GM19455 (cell line): ENCODE measurements around the gene FEV.

Experiments
- ATAC-seq: cut with Tn5 transposase; IDR thresholded peaks from one replicate; pipeline ENCODE4 v1.9.1; 2021; ENCODE audit not compliant: unreplicated experiment

The FEV gene

DNA sequence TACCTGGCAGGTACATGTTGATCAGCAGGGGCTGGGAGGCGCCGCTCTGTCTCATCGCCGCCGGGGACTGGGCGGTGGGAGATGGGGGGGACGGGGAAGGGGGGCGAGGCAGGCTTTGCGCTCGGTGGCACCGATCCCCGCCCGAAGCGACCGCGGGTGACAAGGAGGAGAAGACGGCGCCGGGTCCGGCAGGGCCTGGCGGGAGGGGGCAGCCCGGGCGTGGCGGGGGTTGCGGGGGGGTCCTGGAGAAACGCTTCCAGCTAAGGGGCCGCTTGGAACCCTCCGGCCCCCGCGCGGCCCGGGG, at the start of gene FEV:
FEV (minus strand) TSS at position 164 of the 304 bp plus-strand sequence; CDS start at position 55, 109 bp downstream.
- no peak for ATAC-seq

DNA sequence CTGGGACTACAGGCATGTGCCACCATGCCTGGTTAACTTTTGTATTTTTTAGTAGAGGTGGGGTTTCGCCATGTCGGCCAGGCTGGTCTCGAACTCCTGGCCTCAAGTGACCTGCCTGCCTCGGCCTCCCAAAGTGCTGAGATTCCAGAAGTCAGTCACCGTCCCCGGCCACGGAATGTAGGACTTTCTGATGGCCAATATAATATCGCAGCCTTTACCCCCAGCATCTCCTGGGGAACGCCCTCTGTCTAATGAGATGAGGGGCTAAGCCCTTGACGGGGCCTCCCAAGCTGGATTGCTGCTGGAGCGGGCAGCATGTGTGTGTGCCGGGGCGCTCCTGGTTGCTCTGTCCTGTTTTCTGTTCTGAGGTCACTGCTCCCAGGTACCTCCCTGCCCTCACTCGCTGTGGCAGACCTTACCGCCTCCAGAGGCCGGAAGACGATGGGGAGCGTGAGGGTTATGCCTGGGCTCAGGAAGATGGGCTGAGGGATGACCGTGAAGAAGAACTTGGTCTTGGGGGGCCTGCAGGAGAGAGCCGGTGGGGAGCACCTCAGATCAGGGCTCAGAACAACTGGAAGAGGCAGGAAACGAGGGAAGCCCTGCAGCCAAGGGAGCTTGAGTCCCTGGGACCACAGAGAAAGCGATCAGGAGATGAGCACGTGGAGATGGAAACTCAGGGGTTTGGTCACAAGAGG, 47.2 kb upstream of the FEV start:
- no peak for ATAC-seq

DNA sequence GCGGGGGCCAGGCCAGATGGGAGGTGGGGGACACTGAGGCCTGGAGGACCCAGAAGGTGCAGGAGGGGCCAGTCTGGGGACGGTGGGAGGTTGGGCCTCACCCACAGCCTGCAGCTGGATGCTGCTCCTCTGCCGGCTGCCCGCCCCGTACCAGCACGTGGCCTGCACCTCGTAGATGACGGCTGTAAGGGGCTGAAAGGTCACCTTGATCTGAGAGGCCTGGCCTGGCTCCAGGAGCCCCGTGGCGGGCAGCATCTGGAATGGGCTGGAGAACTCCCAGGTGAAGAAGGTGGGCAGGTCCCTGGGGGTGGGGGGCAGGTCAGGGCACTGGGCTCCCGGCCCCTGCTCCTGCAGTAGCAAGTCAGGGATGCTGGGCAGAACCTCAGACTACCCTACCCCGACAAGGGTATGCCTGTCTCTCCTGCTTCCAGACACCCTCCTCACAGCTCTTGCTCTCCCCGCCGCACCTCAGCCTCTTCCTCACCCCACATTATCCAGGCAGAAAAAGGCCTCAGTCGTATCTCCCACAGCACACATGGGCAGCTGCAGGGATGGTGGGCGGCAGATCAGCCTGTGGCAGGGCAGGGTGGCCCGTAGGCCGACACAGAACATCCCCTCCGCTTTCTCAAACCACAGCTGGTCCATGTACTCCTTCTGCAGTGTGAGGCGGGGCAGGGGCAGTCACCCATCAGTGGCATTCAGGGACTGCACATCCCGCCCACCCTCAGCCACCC, 46.2 kb upstream of the FEV start:
- no peak for ATAC-seq

DNA sequence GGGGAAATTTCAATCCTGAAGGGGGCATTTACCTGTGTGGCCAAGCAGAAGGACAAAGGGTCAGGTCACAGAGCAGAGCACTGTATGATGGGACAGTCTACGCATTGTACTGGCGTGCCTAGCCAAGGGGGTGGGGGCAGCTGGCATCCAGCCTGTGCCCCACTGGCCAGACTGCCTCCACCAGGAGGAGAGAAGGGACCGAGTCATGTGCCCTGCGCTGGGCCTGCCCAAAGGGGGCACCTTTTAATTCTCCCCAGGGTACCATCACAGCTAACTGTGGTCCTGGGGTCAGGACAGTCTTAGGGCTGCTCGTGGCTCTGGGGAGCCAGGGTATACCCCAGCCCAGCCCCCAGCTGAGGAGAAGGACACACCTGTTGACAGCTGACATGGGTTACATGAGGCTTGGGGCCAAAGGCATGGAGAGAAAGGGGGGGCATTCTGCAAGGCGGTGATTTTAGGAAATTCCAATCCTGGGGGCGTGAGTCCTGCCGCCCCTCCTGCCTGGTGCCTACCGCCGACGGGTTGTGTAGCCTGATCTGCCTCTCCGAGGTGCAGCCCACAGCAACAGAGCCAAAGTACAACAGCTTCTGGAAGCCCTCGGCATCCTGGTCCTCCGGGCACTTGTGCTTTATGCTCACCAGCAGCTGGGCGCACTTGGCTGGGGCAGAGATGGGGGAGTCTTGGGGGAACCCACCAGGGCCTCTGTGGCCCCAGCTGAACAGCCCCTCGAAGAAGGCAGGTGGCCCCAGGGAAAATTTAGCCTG, 45.4 kb upstream of the FEV start:
- no peak for ATAC-seq

GRCh38 chr2:219029829-219030165, 44.8 kb upstream of the FEV start:
- ATAC-seq = peak; percentile 88

GRCh38 chr2:219028996-219029828, 44.2 kb upstream of the FEV start:
- ATAC-seq = peak; percentile 13

DNA sequence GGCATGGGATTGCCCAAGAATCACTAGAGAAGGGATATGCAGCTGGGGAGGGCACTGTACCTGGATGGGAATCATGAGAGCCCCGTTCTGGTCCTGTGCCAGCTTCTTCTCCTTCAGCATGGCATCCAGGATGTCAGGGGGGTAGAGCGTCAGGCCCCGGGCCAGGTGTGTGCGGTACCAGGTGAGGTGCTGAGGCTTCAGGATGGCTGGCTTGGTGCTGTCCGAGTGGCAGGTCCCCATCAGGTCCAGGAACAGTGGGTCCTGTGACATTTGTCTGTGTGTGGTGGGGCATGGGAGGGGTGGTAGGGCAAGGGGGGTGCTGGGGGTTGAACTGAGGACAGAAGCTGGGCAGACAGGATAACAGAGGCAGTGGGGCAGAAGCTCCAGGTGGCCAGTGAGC, 43.2 kb upstream of the FEV start:
- no peak for ATAC-seq

DNA sequence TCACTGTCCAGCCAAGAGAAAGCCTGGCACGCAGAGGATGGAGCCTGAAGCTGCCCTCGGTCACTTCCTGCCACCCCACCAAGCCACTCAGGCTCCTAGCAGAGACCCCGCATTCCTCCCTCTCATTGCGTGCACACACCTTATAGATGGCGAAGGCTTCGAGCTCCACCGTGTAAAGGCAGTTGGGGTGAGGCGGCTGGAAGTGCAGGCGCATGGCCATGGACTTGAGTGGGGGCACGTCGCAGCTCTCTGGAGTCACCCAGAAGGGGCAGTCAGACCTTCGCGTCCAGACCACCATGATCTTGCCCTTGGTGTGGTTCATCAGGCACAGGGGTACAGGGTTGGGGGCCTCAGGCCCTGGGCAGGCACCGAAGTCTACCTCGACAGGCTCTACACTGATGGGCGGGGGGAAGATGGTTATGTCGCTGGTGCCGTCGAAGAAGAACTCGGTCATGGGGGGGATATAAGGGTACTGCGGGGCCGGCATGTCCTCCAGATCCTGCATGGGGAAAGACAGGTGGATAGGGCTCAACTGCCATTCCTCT, 42.6 kb upstream of the FEV start:
- no peak for ATAC-seq

- ATAC-seq = no peak
Observed at GRCh38 chr2:219026946-219027345, 42.0 kb upstream of the FEV start.

GRCh38 chr2:219025637-219026585, 40.9 kb upstream of the FEV start:
- no peak for ATAC-seq

- no peak for ATAC-seq
Observed at GRCh38 chr2:219024059-219024458, 39.1 kb upstream of the FEV start.

DNA sequence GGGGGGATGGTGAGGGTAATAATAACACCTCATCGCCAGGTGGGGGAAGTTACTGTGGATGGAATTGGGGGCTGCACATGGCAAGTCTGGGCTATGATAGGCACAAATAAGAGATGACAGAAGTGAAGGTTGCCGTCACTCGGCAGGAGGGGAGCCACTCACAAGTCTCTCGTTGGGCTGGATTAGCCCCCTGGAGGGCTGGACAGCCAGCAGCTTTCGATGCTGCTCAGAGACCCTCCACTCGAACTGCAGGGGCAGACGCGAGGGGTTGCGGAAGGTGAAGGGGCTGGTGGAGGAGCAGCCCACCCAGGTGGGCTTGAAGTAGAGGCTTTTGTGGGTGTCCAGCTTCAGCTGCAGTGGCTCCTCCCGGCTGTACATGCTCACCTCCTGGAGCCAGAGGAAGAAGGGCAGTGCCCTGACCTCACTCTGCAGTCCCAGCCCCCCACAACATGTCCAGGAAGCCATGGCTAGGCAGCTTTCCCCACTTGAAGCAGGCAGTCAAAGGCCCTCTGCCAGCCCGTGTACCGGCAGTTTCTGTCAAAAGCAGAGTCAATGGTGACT, 38.1 kb upstream of the FEV start:
- no peak for ATAC-seq

GRCh38 chr2:219022616-219023015, 37.6 kb upstream of the FEV start:
- no peak for ATAC-seq

DNA sequence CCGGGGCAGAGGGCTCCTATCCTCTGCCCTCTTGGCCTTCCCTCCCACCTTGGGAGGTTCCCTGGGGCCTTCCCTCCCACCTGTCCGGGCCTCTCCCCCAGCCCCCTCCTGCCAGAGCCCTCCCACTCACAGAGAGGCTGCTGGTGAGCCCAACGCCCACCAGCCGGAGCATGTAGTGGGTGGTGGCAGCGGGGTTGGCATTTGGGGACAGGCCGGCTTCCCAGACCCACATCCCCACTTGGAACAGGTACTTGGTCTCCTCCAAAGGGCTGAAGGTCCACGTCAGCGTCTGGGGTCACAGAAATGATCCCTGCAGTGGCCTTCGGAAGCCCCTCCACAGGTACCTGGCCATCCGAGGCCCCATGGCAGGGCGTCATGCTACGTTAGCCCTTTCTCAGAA, 37.1 kb upstream of the FEV start:
- ATAC-seq = no peak

DNA sequence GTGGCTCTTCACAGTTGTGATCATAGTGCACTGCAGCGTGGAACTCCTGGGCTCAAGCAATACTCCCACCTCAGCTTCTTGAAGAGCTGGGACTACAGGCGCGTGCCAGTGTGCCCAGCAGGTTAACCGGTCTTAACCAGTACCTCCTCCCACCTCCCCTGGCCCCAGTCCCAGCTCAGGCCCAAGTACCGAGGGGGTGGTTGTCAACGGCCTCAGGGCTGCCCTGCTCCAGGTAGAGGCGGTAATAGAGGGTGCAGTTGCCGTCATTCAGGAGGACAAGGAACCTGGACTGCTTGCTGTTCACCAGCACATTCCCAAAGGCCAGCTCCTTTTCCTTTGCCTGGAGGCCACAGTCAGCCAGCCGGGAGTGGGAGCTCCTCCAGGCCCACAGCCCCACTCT, 36.6 kb upstream of the FEV start:
- ATAC-seq = no peak

GRCh38 chr2:219020604-219021365, 35.8 kb upstream of the FEV start:
- no peak for ATAC-seq

GRCh38 chr2:219019436-219019835, 34.5 kb upstream of the FEV start:
- ATAC-seq = no peak

- ATAC-seq = no peak
Observed at GRCh38 chr2:219018726-219019125, 33.7 kb upstream of the FEV start.

- no peak for ATAC-seq
Observed at GRCh38 chr2:219018286-219018685, 33.3 kb upstream of the FEV start.
